ENCODE measurements around the gene TRAM2.

DNA sequence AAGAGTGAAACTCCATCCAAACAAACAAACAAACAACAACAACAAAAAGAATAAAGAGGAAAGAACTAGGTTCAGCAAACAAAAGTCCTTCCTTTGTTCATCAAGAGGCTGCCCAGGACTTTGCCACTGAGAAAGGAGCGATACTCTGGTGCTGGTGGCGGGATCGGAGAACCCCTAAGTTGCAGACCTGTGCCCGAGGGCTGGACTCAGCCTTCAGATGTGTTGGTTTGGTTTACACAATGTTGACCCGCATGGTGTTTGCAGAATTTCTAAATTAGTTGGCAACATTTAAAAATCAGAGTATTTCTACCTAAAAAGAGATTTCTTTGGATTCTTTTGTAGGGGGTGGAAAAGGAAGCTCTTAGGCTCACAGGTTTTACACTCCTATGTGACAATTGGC is 42.5 kb downstream of the TRAM2 start:
- TF ChIP-seq ELF3 (CRISPR knock-in tag; IDR thresholded peaks at IDR 0.05) (no peak), RBFOX2 (IDR thresholded peaks at IDR 0.05; ENCODE audit: low read depth, low read length) (no peak), TARDBP (CRISPR knock-in tag; IDR thresholded peaks at IDR 0.05) (no peak)
- TF ChIP-seq, protein P1, sequence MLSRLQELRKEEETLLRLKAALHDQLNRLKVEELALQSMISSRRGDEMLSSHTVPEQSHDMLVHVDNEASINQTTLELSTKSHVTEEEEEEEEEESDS (CRISPR knock-in tag; IDR thresholded peaks at IDR 0.05; ENCODE audit: borderline replicate concordance): no peak
- TF ChIP-seq, protein P2, sequence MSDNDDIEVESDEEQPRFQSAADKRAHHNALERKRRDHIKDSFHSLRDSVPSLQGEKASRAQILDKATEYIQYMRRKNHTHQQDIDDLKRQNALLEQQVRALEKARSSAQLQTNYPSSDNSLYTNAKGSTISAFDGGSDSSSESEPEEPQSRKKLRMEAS (IDR thresholded peaks at IDR 0.05): no peak

All from HepG2 (cell line).